IPS-15b (cell line): ENCODE measurements around the gene PCDHB14.

ENCODE experiments used
- H3K27me3 ChIP-seq: one replicate; pipeline ENCODE4 v1.6.1; 2013; ENCODE audit warnings: low read length; ENCODE audit not compliant: control insufficient read depth, insufficient read depth
- H3K36me3 ChIP-seq: one replicate; pipeline ENCODE4 v1.6.1; 2013; ENCODE audit warnings: low read length; ENCODE audit not compliant: control insufficient read depth, insufficient read depth
- H3K4me1 ChIP-seq: one replicate; pipeline ENCODE4 v1.6.1; 2013; ENCODE audit warnings: mild to moderate bottlenecking, low read length; ENCODE audit not compliant: control insufficient read depth, insufficient read depth
- H3K4me3 ChIP-seq: one replicate; pipeline ENCODE4 v1.5.1; 2013; ENCODE audit warnings: low read depth, low read length
- H3K9ac ChIP-seq: one replicate; pipeline ENCODE4 v1.6.1; 2013; ENCODE audit warnings: low read depth, mild to moderate bottlenecking, low read length
- H3K9me3 ChIP-seq: one replicate; pipeline ENCODE4 v1.6.1; 2013; ENCODE audit warnings: mild to moderate bottlenecking, low read length; ENCODE audit not compliant: control insufficient read depth, insufficient read depth

The PCDHB14 gene

DNA sequence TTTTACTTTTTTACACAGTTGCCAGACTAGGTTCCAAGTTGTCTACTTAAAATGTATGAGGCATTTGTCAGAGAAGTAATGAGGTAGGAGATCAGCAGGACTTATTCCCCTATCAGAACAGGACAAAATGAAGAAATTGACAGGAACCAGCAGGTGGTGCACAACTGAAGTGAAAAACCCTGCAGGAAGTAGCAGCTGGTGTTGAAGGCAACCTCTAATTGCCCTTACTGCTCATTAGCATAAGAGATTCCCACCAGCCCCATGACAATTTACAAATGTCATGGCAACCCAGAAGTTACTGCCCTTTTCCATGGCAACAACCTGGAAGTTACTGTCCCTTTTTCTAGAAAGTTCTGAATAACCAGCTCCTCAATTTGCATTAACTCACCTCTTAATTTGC is 27.4 kb downstream of the PCDHB14 start:
- Histone ChIP-seq H3K4me3 (no peak overlapping the region), H3K27me3 (no peaks in the 10 kb centered on the region), H3K9me3 (peaks cover 7% of the 10 kb centered on the region), H3K9ac (no peak overlapping the region), H3K36me3 (no peaks in the 10 kb centered on the region), H3K4me1 (no peaks in the 10 kb centered on the region)

DNA sequence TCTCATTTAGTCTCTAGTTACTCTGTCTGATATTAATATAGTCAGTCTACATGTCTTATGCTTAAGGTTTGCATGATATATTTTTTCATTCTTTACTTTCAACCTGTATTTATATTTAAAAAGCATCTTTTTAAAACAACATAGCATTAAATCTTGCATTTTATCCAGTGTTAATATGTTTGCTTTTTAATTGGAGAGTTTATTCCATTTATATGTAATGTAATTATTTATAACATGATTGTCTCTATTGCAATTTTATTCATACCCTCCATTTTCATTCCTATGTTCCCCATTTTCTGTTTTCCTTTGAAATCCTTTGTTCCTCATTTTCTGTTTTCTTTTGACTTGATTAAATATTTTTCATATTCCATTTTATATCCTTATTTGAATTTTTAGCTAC is 35.3 kb downstream of the PCDHB14 start:
- Histone ChIP-seq H3K9me3 (peaks cover 33% of the 10 kb centered on the region), H3K36me3 (no peaks in the 10 kb centered on the region), H3K27me3 (no peaks in the 10 kb centered on the region), H3K4me3 (no peak overlapping the region), H3K9ac (no peak overlapping the region), H3K4me1 (no peaks in the 10 kb centered on the region)

DNA sequence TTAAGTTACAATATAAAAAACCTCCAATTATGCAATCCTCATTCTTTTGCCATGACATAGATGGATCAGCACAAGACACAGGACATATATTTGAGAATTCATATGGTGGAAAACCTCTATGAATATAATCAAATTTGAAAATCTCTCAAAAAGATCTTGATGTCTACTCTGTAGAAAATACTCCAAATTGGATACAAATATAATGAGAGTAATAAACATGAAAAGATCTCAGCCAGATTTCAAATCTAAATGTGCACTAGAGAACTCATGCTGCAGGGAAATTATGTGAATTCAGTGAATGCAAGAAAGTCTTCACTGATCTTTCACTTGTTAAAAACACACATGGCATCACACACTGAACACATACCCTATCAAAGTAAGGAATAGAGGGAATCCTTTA is 35.8 kb downstream of the PCDHB14 start:
- H3K9me3 ChIP-seq, result peaks cover 35% of the 10 kb centered on the region

DNA sequence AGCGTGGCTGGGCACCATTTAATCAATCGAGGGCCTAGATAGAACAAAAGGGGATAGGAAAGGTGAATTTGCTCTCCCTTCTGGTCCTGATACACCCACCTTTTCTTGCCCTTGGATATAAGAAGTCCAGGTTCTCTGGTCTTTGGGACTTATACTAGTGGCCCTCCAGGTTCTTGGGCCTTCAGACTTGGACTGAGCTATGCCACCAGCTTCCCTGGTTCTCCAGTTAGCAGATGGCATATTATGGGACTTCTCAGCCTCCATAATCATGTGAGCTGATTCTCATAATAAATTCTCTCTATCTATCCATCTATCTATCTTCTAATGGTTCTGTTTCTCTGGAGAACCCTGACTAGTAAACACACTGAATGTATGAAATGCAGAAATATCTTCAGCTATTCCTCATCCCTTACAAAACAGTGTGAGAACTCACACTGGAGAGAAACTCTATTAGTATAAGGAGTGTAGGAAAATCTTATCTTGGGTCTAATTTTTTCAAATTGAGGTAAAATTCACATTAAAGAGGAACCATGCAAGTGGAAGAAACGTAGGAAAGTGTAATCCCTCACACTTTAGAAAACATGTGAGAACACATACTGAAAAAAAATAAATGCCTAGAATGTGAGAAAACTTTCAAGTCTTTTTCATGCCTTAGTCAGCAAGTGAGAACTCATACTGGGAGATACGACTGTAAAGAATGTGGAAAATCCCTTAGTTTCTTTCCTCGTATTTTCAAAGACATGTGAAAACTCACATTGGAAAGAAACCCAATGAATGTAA is 37.5 kb downstream of the PCDHB14 start:
- Histone ChIP-seq H3K9ac (no peak overlapping the region), H3K4me1 (no peaks in the 10 kb centered on the region), H3K4me3 (no peak overlapping the region), H3K27me3 (no peaks in the 10 kb centered on the region), H3K9me3 (peaks cover 37% of the 10 kb centered on the region), H3K36me3 (no peaks in the 10 kb centered on the region)

More for the DNA sequence above, 35.8 kb downstream of the PCDHB14 start:
- Histone ChIP-seq H3K4me1 (no peaks in the 10 kb centered on the region), H3K36me3 (no peaks in the 10 kb centered on the region), H3K4me3 (no peak overlapping the region), H3K27me3 (no peaks in the 10 kb centered on the region), H3K9ac (no peak overlapping the region)

DNA sequence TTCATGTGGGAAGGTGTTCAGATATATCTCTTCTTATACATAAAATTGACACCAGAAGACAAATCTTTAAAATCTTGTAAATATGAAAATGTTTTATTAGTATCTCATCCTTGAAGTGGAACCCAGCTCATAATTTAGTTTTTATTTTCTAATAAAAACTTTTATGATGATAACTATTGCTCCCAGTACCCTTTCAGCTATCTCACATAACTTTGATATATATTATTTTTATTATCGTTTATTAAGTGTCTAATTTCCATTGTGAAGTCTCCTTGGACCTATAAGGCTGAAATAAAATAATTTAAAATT is 38.0 kb downstream of the PCDHB14 start:
- Histone ChIP-seq H3K9me3 (peaks cover 37% of the 10 kb centered on the region), H3K4me1 (no peaks in the 10 kb centered on the region), H3K36me3 (no peaks in the 10 kb centered on the region), H3K9ac (no peak overlapping the region), H3K27me3 (no peaks in the 10 kb centered on the region), H3K4me3 (no peak overlapping the region)

DNA sequence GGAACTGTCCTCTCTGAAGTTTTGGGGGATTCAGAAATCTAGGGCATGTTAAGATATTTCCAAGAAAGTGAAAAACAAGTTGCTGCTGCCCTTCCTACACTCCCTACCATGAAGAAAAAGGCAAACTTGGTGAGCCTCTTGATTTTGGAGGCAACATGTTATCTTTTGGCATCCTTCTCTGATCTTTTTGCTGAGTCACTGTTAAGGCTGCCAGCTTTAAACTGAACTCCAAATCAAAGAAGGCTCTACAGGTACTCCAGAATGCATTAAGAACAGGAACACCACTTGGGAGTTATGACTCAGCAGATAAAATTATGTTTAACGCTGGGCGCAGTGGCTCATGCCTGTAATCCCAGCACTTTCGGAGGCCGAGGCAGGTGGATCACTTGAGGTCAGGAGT is 46.1 kb downstream of the PCDHB14 start:
- Histone ChIP-seq H3K36me3 (no peaks in the 10 kb centered on the region), H3K4me3 (no peak overlapping the region), H3K9me3 (peaks cover 9% of the 10 kb centered on the region), H3K27me3 (no peaks in the 10 kb centered on the region), H3K9ac (no peak overlapping the region), H3K4me1 (no peaks in the 10 kb centered on the region)

DNA sequence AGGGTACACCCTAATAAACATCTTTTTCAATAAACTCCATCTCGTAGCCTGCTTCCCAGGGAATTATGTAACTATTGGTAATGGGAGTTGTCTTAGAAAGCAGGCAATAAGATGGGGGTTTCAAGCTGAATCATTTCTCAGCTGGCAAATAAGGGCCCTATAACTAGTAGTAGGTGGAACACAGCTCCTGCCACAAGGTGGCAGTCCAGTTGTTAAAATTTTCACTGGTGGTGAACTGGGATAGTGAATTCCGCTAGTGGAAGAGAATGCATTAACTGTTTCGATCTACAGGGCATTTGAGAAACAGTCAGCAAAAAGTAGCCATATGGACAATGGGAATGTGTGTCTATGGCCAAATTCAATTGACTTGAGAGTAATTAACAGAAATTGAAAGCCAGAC is 49.8 kb downstream of the PCDHB14 start:
- no peak overlapping the region for H3K4me3 ChIP-seq
- H3K36me3 ChIP-seq, result no peaks in the 10 kb centered on the region
- H3K9me3 ChIP-seq, result peaks cover 8% of the 10 kb centered on the region
- H3K9ac ChIP-seq, result no peak overlapping the region
- H3K27me3 ChIP-seq, result no peaks in the 10 kb centered on the region
- no peaks in the 10 kb centered on the region for H3K4me1 ChIP-seq
